Inflammatory macrophage treated with lipopolysaccharide for 4 hours (primary cell): ENCODE results near the gene CDK8.
"Not testable (repeated sequence)": the region's sequence is repeated elsewhere in the genome, so short reads cannot be mapped to it uniquely, and the experiment has no call there.

Experiments
- DNase-seq: peaks from one replicate; pipeline ENCODE4 v3.0.0-alpha.2; 2020

Gene CDK8

GRCh38 chr13:26253787-26254582 is at the start of gene CDK8:
CDK8 (plus strand) TSS chr13:26254129; CDS start chr13:26254642, 513 bp downstream.
- peak; percentile 87 for DNase-seq

DNA sequence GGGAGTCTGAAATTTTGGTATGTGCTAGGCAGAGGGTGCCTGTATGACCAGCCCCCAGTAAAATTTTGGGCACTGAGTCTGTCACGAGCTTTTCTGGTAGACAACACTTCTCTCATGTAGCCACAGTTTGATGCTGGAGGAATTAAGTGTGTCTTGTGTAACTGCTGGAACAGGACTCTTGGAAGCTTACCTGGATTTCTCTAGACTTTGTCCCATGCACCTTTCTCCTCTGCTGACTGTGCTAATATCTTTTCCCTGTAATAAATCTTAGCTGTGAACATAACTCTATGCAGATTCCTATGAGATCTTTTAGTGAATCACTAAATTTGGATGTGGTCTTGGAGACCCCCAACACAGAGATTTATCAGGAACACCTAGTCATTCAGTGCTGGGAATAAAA is 45.6 kb upstream of the CDK8 start:
- no peak for DNase-seq

DNA sequence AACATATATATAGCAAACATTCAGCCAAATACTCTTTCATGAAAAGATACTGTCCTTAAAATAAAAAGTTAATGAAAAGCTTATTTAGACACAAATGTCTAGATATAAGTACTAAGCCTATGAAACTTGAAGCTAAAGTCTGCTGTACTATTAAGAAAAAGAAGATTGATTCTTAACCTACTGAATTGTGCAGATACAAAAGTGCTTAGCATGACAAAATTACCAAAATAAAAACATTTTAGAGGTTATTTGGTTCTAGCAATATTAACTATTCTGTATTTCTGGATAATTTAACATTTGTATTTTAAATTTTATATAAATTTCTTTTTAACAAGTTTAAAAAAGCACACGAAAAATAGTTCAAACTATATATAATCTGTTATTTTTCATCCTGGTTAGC is 40.6 kb upstream of the CDK8 start:
- DNase-seq = no peak

- no peak for DNase-seq
Measured at GRCh38 chr13:26213982-26214381, 39.9 kb upstream of the CDK8 start.

GRCh38 chr13:26216042-26216441 is 37.9 kb upstream of the CDK8 start:
- DNase-seq = no peak

DNA sequence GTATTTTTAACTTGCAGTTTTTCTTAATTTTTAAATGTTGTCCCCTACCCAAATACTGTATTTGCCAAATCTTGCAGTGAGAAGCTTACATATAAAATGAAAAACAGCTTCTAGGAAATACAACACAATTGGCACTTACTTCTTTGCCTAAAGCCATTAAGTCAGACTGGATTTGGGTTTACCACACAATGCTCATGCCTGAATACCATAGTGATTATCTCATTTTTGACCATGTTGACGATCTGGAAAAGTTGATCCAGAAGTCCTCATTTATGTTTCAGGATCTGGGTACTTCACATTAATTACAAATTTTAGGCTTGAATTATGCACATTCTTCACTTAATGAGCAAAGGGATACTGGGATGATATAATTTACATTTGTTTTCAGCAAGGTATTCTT is 34.2 kb upstream of the CDK8 start:
- no peak for DNase-seq

GRCh38 chr13:26220575-26220974 is 33.4 kb upstream of the CDK8 start:
- DNase-seq = peak; percentile 56

- no peak for DNase-seq
Measured at GRCh38 chr13:26221399-26221720, 32.6 kb upstream of the CDK8 start.

DNA sequence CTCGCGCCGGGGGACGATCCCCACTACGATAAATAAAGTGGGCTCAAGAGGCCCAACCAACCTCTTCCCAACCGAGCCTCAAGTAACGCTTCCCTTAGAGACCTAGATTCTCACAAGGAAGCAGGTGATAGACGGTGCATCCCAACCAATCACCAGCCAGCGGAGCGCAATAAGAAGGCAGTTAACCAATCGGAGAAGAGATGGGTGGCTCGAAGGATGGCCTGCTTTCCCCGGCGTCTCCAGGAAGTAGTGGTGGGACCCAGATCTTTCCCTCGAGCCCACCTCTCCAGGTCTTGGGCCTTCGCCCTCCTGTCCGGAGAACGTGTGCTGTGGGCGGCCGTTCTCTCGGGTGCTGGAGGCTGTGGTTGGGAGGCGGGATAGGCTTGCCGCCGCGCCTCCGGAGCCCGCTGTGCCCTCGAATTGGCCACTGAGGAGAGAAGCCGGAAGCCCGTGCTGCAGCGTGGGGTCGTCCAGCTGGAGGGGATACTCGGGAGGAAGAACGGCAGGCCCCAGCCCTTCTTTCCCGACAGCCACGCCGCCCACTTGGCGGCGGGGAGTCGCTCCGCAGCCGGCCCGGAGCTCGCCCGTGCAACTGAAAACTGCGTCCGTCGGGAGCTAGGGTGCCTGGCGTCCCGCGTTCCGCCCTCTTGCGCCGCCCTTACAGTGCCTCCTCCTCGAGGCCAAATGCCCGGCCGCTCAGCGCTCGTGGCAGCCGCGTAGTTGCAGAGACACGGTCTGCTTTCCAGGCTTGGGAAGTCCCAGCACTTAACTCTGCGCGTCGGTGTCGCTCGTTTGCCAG is 32.0 kb upstream of the CDK8 start, which contains the start of gene RNF6:
Gene RNF6, minus strand, starts transcription at position 594 of the 799 bp plus-strand sequence. CDS start 2,665 bp downstream, outside the sequence.
- DNase-seq = peak; percentile 98

DNA sequence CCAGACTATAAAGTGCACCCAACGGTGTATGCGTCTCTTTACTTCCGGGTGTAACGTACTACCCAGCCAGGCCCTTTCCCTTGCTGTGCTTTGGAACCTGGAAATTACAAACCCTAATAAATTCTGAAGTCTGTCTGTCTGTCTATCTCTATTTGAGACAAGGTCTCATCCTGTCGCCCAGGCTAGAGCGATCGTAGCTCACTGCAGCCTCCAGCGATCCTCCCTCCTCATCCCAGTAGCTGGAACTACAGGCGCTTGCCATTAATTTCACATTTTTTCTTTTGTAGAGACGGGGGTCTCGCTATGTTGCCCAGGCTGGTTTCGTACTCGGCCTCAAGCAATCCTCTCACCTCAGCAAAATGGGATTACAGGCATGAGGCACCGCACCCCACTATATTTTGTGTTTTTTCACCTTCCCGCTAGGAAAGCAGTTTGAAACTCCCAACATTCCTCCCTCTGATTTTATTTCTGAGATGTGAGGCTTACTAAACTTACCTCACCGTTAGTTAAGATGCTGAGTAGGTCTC is 31.3 kb upstream of the CDK8 start:
- DNase-seq = no peak

DNA sequence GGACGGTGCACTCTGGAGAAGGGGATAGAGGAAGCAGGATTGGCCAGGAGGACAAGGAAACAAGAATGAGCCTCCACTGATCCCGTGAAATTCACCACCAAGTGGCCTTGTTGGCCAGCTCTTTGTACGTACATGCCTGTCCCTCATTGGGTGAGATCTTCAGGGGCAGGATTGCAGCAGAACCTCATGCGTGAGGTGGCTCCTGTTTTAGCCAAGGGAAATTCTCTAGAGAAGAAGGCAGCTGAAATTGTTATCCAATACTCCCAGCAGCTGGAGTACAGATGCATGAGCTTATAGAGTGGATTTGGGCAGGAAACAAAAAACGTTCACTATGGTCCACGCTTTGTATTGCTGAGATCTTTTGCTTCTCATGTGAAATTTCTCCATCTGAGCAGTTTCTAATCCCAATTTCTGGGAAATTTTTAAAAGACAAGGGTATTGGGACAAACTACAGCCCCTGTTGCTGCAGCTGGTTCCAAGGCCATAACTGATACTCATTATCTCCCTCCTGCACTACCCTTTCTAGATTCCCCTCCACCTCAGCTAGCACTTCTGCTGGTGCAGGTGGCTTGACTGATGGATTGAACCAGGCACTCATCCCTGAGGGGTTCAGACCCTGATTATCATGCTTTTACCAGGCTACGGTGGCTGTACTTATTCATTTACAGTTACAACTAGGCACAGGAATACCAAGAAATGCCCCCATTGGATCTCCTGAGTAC is 27.9 kb upstream of the CDK8 start:
- DNase-seq = no peak

- no peak for DNase-seq
Measured at GRCh38 chr13:26227166-26227971, 26.6 kb upstream of the CDK8 start.

DNA sequence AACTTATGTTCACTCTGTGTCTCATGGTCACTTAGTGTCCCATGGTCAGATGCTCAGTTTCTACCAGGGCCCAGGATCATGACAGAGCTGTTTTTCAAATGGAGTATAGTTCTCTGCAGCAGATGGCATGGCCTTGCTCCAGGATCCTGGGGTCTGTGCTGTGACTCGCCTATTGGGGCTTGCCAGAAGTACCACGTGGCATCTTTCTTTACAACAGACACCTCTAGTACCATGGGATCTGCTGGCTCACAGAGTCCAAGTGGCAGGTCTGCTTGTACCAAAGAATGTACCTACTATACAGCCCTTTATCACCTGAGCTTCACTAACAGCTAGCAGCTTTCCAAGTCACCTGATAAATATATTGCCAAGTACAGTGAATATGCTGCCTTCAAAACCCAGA is 25.8 kb upstream of the CDK8 start:
- DNase-seq = no peak

DNA sequence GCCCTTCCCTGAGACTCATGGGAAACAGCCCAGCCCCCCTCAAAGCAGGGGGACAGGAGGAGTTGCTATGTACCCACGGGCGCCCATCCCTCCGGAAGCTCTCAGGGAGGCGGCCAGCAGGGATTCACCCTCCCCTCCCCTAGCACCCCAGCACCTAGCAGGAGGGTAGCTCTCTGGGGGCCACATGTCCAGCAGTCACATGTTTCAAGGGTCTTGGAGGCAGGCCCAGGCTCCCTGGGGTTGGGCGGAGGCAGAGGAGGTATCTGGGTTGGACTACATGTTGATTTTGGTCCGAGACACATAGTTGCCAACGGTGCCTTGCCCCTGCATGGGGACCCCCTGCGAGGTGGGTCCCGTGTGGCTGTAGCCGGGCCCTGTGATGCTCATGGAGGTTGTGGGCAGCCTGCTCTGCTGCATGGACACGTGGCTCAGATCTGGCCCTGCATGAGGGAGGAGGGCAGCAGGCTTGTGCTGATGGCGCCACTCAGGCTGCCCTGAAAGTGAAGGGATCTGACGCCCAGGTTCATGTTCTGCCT is 24.8 kb upstream of the CDK8 start:
- DNase-seq = no peak

GRCh38 chr13:26230703-26231102 is 23.2 kb upstream of the CDK8 start:
- no peak for DNase-seq

DNA sequence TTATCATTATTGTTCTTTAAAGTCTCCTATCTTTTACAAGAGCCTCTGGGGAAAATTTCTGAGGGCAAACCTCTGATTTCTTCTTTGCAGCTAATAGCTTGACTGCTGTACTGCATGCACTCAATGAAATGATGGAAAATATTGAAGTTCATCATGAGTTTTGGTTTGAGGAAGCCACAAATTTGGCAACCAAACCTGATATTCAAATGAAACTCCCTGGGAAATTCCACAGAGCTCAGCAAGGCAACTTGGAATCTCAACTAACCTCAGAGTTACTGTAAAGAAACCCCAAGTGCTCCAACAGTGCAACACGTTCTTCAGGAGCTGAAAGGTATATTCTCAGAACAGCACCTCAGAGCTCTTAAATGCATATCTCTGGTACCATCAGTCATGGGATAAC is 17.6 kb upstream of the CDK8 start:
- DNase-seq = peak; percentile 24

- DNase-seq = no peak
Measured at GRCh38 chr13:26246154-26246553, 7.8 kb upstream of the CDK8 start.

DNA sequence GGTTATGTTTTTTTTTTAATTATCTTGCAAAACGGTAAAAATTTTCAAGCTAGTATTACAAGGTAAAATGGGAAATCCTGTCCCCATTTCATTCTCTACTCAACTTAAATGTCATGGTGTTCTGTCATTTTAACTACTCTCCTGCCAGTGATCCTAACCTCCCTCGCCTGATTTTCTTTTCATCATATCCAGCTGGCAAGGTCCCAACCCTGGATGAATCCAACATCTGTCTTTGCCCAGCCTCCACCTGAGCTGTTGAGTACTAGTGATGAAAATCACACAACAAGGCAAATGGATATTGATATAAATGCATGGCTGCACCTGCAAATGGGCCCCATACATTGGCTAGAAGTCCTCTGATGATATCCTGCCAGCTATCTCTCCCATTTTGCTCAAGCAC is 6.9 kb upstream of the CDK8 start:
- DNase-seq = no peak

GRCh38 chr13:26247608-26248007 is 6.3 kb upstream of the CDK8 start:
- DNase-seq = no peak

- DNase-seq = no peak
Measured at GRCh38 chr13:26249551-26249950, 4.4 kb upstream of the CDK8 start.

GRCh38 chr13:26252006-26252405 is 1.9 kb upstream of the CDK8 start:
- DNase-seq = not testable (repeated sequence)

DNA sequence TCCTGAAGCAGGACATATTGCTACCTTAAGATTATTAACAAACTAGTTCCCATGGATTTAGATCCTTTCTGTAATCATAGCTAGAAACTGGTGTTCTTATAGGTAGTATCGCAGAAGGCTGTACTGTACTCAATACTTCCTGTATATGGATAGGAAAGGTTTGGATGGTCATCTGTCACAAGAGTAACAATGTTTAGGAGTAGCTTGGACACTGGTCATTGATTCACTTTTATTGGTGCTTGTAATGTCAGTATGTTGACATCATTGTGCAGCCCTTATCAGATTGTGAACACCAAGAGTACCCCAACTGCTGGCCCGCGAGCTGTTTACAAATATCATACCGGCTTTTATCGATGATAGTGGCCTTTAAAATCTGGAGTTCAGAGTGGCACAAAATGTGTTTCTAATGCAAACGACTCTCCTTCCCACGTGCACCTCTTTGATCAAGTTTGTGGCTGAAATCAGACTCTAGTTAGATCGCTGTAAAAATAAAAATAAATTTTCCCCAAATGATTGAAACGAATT is 605 bp upstream of the CDK8 start:
- no peak for DNase-seq
